ENCODE data around the gene FUBP3.

Gene FUBP3

DNA sequence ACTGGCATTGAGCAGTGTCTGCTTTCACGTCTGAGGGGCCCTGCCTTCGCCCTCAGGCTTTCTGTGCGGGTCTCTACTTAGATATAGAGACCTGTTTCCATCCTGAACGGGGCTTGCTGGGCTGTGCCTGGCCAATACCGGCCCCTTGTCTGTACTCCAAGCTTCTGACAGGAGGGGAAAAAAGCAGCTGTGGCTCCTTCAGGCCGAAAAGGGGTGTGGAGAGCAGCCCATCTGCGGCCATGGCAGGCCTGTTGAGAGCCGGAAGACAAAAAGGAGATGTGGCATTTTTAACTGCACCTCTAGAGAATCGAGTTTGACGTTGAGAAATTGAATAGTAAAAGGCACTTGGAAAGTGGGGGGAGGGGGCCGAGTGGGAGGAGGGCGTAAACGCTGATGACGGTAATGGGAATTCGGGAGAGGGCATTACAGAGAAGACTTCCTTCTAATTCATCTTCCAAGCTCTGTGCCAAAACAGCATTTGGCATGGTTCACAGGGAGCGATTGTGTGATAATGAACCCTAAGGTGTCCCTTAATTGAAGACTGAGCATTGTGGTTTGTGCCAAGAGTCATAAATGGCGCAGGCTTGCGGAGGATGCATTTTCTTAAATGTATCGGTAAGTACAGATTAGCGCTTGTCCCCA lies 59.9 kb downstream of the FUBP3 start:
- no peak for TF ChIP-seq POLR2A (IDR thresholded peaks at IDR 0.05; ENCODE audit: low read depth, low read length)
- DNase-seq (ENCODE audit: insufficient read length, low spot score) = no peak
- no peak for FAIRE-seq

DNA sequence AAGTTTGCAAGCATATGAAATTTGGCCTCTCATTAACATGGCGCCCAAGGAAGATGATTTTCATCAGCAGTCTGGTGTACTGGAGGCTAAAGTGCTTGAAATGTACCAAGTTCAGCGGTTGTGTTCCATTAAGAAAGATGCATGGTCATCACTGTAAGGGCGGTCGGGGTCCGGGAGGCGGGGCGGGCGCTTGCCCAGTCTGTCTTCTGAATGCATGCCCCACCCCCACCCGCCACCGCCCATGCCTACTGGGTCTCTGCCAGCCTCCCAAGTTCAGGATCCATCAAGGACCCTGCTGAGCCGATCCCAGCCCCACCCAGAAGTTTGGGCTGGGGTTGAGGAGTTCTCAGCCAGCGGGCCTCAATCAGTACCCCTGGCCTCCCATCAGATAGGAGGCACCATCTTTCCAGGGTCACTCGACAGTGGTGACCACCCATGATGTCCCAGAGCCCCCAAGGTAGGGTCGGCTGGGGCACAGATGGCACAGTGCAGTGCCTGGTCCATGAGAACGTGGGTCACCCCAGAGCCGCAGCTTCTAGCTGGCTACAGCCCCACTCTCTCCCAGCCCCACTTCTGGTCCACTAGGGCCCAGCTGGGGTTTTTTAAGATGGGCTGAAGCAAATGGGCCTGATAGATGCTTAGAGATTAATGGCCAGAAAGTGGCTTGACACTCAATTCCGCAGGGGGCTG lies 60.6 kb downstream of the FUBP3 start:
- no peak for TF ChIP-seq POLR2A (IDR thresholded peaks at IDR 0.05; ENCODE audit: low read depth, low read length)
- DNase-seq (ENCODE audit: insufficient read length, low spot score) (no peak), FAIRE-seq (no peak)

DNA sequence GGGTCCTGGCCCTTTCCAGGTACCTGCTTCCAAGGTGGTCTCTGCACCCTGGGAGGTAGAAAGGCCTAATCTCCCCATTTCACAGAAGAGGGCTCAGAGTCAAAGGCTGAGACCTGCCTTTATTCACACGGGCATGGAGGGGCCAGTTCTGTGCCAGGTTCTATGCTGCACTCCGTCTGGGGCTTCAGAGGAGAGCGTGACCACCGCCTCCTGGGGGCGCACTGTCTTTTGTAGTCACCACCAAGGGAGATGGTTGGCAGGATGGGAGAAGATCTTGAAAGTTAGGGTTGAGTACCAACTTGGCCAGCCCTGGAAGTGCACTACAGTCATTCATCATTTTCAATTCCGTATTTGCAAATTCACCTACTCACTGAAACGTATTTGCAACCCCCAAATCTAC lies 61.3 kb downstream of the FUBP3 start:
- no peak for TF ChIP-seq POLR2A (IDR thresholded peaks at IDR 0.05; ENCODE audit: low read depth, low read length)
- no peak for FAIRE-seq

DNA sequence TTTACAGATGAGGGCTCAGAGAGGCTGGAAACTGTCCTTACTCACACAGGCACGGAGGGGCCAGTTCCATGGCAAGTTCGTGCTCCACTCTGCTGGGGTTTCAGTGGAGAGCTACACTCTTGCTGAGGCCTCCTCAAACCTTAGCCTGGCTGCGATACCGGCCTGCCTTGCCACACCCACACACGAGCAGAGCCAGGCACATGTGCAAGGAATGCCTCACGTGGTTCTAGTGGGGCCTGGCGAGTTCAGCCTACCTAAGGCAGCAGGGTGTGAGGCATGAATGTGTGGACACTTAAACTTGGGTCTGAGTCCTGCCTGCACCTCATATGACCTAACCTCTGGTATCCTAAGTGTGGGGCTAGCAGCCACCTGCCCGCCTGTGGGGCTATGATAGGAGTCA lies 63.5 kb downstream of the FUBP3 start:
- TF ChIP-seq POLR2A (IDR thresholded peaks at IDR 0.05; ENCODE audit: low read depth, low read length) = no peak
- DNase-seq (ENCODE audit: insufficient read length, low spot score) (no peak), FAIRE-seq (no peak)

More for the DNA sequence above, 61.3 kb downstream of the FUBP3 start:
- DNase-seq (ENCODE audit: insufficient read length, low spot score) = no peak

DNA sequence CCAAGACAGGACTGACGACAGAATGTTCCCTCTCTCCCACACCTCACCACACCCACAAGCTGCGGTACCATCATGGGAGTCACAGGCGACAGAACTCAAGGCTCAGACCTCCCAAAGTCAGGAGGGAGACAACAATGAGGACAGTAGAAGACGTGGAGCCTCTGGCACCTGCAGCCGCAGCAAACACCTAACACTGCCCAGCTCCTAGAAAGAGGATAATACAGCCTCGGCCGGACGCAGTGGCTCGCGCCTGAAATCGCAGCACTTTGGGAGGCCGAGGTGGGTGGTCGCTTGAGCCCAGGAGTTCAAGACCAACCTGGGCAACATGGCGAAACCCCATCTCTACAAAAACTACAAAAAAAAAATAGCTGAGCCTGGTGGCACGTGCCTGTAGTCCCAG lies 71.8 kb downstream of the FUBP3 start:
- no peak for FAIRE-seq
- no peak for TF ChIP-seq POLR2A (IDR thresholded peaks at IDR 0.05; ENCODE audit: low read depth, low read length)
- no peak for DNase-seq (ENCODE audit: insufficient read length, low spot score)

DNA sequence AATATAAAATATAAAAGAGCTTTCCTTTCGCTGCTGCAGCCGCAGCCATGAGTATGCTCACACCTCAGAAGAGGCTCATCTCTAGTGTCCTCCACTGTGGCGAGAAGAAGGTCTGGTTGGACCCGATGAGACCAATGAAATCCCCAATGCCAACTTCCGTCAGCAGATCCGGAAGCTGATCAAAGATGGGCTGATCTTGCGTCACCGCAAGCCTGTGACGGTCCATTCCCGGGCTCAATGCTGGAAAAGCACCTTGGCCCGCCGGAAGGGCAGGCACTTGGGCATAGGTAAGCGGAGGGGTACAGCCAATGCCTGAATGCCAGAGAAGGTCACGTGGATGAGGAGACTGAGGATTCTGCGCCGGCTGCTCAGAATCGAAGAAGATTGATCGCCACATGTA lies 72.4 kb downstream of the FUBP3 start:
- DNase-seq (ENCODE audit: insufficient read length, low spot score) = no peak
- FAIRE-seq = no peak
- TF ChIP-seq POLR2A (IDR thresholded peaks at IDR 0.05; ENCODE audit: low read depth, low read length) = no peak

DNA sequence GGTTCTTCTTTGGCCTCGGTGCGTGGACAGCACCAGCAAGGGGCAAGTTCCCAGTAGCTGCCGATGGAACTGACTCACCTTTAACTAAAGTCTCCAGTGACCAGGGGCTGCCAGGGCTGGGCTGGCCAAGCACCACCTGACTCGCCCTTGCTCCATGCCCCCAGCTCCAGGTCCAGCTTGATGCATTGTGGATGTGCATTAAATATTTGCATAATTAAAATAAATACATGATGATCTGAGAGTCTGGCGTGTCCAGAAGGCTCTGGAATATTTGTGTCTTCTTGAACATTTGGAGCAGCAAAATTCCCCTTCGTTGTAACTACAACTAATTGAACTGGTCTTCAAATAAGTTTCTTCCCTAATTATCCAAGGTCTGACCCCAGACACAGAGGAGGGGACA lies 75.5 kb downstream of the FUBP3 start:
- DNase-seq (ENCODE audit: insufficient read length, low spot score) = no peak
- no peak for FAIRE-seq
- TF ChIP-seq POLR2A (IDR thresholded peaks at IDR 0.05; ENCODE audit: low read depth, low read length) = no peak

DNA sequence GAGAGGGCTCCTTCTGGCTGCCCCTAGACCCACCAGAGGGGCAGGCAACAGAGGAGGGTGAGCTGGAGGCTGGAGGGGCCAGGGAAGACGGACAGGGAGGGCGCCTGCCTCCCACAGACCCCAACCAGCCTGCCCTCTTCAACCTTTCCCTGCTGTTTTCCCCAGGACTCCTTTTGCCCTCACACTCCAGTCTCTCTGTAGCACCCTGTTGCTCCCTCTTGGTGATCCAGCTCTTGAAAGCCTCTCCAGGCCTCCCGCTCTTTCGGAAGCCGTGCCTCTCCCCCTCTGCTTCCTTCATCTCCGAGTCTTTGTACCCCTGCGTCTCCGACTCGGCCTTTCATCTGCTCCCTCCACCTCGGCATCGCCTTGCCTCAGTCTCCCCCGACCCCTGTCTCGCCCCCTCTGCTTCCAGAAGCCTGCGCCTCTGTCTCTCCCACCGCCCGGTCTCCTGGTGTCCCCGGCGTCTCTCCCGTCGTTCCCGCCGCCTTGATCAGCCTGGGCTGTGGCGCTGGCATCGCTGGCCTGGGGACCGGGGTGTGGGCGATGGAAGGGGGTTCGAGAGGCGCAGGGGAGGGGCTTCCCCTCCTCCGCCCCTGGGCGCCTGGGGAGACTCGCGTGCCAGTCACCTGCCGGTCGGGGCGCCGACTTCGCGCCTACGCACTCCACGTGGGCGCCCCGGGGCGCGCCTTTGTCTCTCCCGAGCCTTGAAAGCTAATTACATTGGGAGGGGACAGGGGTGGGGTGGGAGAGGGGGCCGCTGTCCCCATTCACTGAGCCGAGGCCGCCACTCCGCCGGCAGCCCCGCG lies 79.7 kb downstream of the FUBP3 start:
- no peak for FAIRE-seq
- TF ChIP-seq POLR2A (IDR thresholded peaks at IDR 0.05; ENCODE audit: low read depth, low read length) = no peak
- DNase-seq (ENCODE audit: insufficient read length, low spot score) = no peak

DNA sequence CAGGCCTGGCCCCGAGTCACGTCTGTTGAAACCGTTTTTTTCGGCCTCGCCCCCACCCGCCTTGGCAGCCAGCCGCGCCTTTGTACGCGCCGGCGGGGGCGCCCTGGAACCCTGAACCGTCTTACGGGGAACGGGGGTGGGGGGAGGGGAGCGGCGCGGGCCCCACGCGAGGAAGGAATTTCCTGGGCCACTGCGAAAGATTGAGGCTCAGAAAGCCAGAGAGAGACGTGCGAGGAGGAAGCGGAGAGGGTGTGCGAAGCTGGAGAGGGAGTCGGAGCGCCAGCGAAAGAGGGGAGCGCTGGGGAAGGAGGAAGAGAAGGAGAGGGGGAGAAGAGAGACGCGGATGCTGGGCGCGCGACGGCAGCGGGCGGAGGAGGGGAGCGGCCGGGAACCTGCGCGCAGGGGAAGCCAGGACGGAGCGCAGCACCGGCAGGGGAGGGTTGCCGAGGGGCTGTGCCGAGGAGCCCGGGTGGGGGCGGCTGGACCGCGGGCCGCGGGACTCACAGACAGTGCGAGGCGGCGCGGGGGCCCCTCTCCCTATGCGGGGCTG lies 80.4 kb downstream of the FUBP3 start:
- no peak for FAIRE-seq
- TF ChIP-seq POLR2A (IDR thresholded peaks at IDR 0.05; ENCODE audit: low read depth, low read length) = no peak
- DNase-seq (ENCODE audit: insufficient read length, low spot score) = no peak

DNA sequence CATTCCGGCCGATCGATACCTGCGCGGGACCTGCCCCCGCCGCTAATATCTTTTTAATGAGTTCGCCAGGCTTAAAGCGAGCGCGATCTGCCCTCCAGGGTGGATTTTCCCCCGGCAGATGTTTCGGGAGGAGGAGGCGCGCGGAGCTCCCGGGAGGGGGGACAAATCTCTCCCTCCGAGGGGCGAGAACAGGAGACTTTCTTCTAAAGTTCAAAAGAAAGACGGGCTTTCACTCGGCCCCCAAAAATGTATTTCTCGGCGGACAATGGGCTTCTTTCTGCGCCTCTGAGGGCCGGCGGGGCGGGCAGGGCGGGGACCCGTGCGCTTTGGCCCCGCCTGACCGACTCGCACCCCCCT lies 80.9 kb downstream of the FUBP3 start:
- no peak for FAIRE-seq
- TF ChIP-seq POLR2A (IDR thresholded peaks at IDR 0.05; ENCODE audit: low read depth, low read length) = no peak
- no peak for DNase-seq (ENCODE audit: insufficient read length, low spot score)

DNA sequence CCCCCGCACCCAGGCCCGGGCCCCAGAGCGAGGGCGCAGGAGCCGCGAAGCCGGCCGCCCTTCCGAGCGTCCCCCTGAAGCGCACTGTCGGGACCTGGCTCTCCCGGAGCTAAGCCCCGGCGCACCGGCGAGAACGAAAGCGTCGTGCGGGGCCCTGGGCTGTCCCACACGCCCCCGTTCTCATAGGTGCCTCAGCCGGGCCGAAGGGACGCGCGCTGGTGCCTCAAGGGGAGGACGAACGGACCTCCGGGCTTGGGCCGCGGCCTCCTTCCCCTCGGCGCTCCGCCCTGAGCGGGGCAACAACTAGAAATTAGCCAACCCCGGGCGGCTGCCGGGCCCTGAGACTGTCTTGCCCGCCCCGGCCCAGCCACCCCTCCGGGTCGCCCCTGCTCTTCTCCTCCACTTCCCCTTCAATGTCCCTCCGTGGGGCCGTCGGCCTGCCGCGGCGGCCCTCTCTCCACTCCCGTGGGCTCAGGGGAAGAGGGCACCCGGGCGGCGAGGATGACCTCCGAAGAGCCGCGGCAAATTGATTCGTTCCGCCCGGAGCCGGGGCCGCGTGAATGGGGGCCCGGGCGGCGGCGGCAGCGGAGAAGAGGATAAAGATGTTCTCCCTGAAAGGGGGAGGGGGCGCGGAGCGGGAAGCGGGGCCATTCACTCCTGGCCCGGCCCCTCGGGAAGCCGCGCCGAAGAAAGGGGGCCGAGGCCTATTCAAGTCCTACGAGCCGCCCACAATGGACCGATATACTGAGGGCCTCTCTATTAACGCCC lies 81.5 kb downstream of the FUBP3 start:
- no peak for DNase-seq (ENCODE audit: insufficient read length, low spot score)
- FAIRE-seq = no peak
- TF ChIP-seq POLR2A (IDR thresholded peaks at IDR 0.05; ENCODE audit: low read depth, low read length) = no peak

DNA sequence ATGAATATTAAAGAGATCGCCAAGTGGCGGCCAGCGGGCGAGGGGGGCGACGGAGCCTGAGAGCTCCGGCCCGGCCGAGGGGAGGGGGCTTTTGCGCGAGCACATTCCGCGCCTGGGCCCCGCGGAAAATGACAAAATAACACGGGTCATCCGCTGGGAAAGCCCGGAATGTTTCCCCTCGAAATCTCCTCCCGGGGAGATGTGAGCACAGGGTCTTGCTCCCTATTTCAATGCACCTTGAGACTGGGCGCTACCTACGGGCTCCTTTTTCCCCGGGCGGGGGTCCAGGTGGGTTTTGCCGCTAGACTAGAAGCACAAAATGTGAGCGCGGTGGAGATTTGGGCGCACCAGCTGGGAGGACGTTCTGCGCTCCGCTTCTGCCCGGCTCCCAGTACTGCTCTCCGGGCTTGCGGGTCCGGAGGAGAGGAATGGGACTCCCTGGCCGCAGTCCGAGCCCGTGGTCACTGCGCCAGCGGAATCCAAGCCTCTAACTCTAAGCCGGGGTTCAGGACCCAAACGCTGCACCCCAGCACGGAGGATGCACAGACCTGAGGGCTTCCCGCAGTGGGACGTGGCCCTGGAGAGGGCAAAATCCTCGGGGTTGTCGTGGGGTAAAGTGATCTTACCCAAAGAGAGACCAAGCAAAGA lies 82.2 kb downstream of the FUBP3 start:
- no peak for FAIRE-seq
- TF ChIP-seq POLR2A (IDR thresholded peaks at IDR 0.05; ENCODE audit: low read depth, low read length) = no peak
- DNase-seq (ENCODE audit: insufficient read length, low spot score) = no peak
